ENCODE data around the gene EMX2. TPM values are rescaled to one million over a fixed set of nuclear protein-coding genes. Genes with fewer than 3 reads are reported as not detected.
"Not testable (repeated sequence)": the region's sequence is repeated elsewhere in the genome, so short reads cannot be mapped to it uniquely, and the experiment has no call there.

EMX2 gene
- polyA plus RNA-seq, 3 donors, result 0.03 to 1.1 (median 0.79) TPM

DNA sequence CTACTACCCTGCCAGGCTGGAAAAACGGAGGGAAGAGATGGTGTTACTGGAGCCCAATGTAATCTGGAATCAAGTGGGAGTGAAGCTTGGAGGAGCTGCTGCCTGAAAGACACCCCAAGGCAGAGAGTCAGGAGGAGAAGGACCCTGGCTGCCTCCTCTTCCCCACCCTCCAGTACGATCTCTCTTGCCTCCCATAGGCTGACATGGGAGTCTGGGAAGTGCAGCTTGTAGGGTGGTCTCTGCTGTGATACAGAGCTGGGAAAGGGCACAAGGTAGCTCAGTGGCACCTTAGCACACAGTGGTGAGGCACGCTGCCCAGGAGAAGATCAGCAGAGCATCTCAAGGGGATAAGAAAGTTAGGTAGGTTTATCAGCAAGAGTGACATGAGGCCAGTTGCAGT lies 35.9 kb downstream of the EMX2 start:
- 67 to 75% (median 70%) methylated on average over 3 of the region's 3 CpGs for WGBS, 3 donors
- H3K27ac ChIP-seq (ENCODE audit: low read depth, low read length), result no peak overlapping the region

- H3K27ac ChIP-seq (ENCODE audit: low read depth, low read length), result no peak overlapping the region
- WGBS, 3 donors, result 82 to 83% (median 82%) methylated on average over 5 of the region's 5 CpGs
Observed at GRCh38 chr10:117578999-117579590, 36.5 kb downstream of the EMX2 start.

GRCh38 chr10:117581961-117582360 lies 39.4 kb downstream of the EMX2 start:
- WGBS, 3 donors, result 62 to 75% (median 69%) methylated on average over 2 of the region's 2 CpGs
- H3K27ac ChIP-seq (ENCODE audit: low read depth, low read length), result no peak overlapping the region

- H3K27ac ChIP-seq (ENCODE audit: low read depth, low read length), result not testable (repeated sequence)
- 77 to 84% (median 77%) methylated on average over 2 of the region's 2 CpGs for WGBS, 3 donors
Observed at GRCh38 chr10:117584831-117585230, 42.3 kb downstream of the EMX2 start.

DNA sequence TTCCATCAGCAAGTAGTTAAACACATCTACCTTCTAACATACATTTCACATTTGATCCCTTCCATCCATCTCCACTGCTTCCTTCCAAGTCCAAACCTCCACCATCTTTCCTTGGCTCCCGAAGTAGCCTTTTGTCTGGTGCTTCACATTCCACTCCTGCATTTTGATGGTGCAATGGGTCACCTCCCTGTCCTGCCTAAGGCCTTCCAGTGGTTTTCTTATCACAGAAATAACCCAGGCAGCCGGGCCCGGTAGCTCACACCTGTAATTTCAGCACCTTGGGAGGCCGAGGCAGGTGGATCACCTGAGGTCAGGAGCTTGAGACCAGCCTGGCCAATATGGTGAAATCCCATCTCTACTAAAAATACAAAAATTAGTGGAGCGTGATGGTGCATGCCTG lies 44.5 kb downstream of the EMX2 start:
- WGBS, 3 donors, result 87 to 92% (median 92%) methylated on average over 5 of the region's 5 CpGs
- H3K27ac ChIP-seq (ENCODE audit: low read depth, low read length), result no peak overlapping the region

- 69 to 82% (median 74%) methylated on average over 8 of the region's 8 CpGs for WGBS, 3 donors
- no peak overlapping the region for H3K27ac ChIP-seq (ENCODE audit: low read depth, low read length)
Observed at GRCh38 chr10:117590101-117590875, 47.7 kb downstream of the EMX2 start.

- 81 to 93% (median 88%) methylated on average over 4 of the region's 4 CpGs for WGBS, 3 donors
- H3K27ac ChIP-seq (ENCODE audit: low read depth, low read length), result no peak overlapping the region
Observed at GRCh38 chr10:117591043-117591442, 48.5 kb downstream of the EMX2 start.

GRCh38 chr10:117594722-117595121 lies 52.2 kb downstream of the EMX2 start:
- 49 to 64% (median 61%) methylated on average over 5 of the region's 5 CpGs for WGBS, 3 donors
- no peak overlapping the region for H3K27ac ChIP-seq (ENCODE audit: low read depth, low read length)

GRCh38 chr10:117596706-117597105 lies 54.2 kb downstream of the EMX2 start:
- no peak overlapping the region for H3K27ac ChIP-seq (ENCODE audit: low read depth, low read length)
- 55 to 68% (median 59%) methylated on average over 6 of the region's 6 CpGs for WGBS, 3 donors

GRCh38 chr10:117597216-117597615 lies 54.7 kb downstream of the EMX2 start:
- no peak overlapping the region for H3K27ac ChIP-seq (ENCODE audit: low read depth, low read length)

Other genes starting within 250 kb of the EMX2 start
- gene PDZD8, start 167.3 kb upstream of the EMX2 start, polyA plus RNA-seq, result 10 to 100 TPM in 1 of 3 donors, 1 to 10 TPM in 2; 3.8 to 11.8 (median 9.5) TPM

All from adipose tissue (tissue), 3 donors.